Germinal center (tissue), 1 donor: ENCODE measurements around the gene CXorf38.

Source experiments
- DNase-seq: peaks from one replicate; pipeline ENCODE4 v3.0.0; 2012; ENCODE audit warnings: mixed read lengths, low spot score

CXorf38 gene

GRCh38 chrX:40647307-40648197 lies at the start of gene CXorf38:
CXorf38 (minus strand) TSS chrX:40647561; CDS start chrX:40647520, 41 bp downstream.
- DNase-seq = peak; percentile 88

GRCh38 chrX:40694802-40695201 lies 47.4 kb upstream of the CXorf38 start:
- no peak for DNase-seq

- no peak for DNase-seq
These were observed 41.6 kb upstream of the CXorf38 start for GRCh38 chrX:40688929-40689328.

- no peak for DNase-seq
These were observed 39.8 kb upstream of the CXorf38 start for GRCh38 chrX:40687169-40687568.

GRCh38 chrX:40685362-40685918 lies 38.1 kb upstream of the CXorf38 start:
- DNase-seq = peak; percentile 3

GRCh38 chrX:40684092-40684491 lies 36.7 kb upstream of the CXorf38 start:
- no peak for DNase-seq

- no peak for DNase-seq
These were observed 35.9 kb upstream of the CXorf38 start for GRCh38 chrX:40683245-40683644.

- DNase-seq = no peak
These were observed 23.8 kb upstream of the CXorf38 start for GRCh38 chrX:40671126-40671525.

GRCh38 chrX:40663880-40664630 lies 16.7 kb upstream of the CXorf38 start:
- no peak for DNase-seq

- DNase-seq = no peak
These were observed 15.8 kb upstream of the CXorf38 start for GRCh38 chrX:40663078-40663740.

GRCh38 chrX:40661489-40661888 lies 14.1 kb upstream of the CXorf38 start:
- no peak for DNase-seq

- no peak for DNase-seq
These were observed 13.0 kb upstream of the CXorf38 start for GRCh38 chrX:40660381-40660780.

GRCh38 chrX:40653535-40653934 lies 6.2 kb upstream of the CXorf38 start:
- no peak for DNase-seq

- DNase-seq = no peak
These were observed 5.3 kb upstream of the CXorf38 start for GRCh38 chrX:40652664-40653063.

- DNase-seq = peak; percentile 9
These were observed 4.4 kb upstream of the CXorf38 start for GRCh38 chrX:40651620-40652223.

- DNase-seq = peak; percentile 14
These were observed 663 bp downstream of the CXorf38 start for GRCh38 chrX:40646489-40647306.

- DNase-seq = peak; percentile 38
These were observed 2.5 kb downstream of the CXorf38 start for GRCh38 chrX:40644821-40645358.

- no peak for DNase-seq
These were observed 3.2 kb downstream of the CXorf38 start for GRCh38 chrX:40644176-40644575.

GRCh38 chrX:40637687-40638086 lies 9.7 kb downstream of the CXorf38 start:
- DNase-seq = no peak

- DNase-seq = no peak
These were observed 15.2 kb downstream of the CXorf38 start for GRCh38 chrX:40632199-40632598.

- DNase-seq = no peak
These were observed 18.9 kb downstream of the CXorf38 start for GRCh38 chrX:40628506-40628905.
